HepG2 (cell line): ENCODE measurements around the gene PNMA3. TPM values are rescaled to one million over a fixed set of nuclear protein-coding genes. Genes with fewer than 3 reads are reported as not detected.

Experiments
- ATM ChIP-seq: fragments of 450-650 bp; IDR thresholded peaks from 2 replicates; pipeline ENCODE4 v1.7.1; 2017; ENCODE audit warnings: mild to moderate bottlenecking, borderline replicate concordance
- ELF1 ChIP-seq: sonication (generic); formaldehyde crosslinking; IDR thresholded peaks from 2 replicates; pipeline ENCODE4 v1.4.0; 2020; ENCODE audit warnings: missing genetic modification reagents
- MAFK ChIP-seq, 2 experiments: IDR thresholded peaks in 1 of 2; conservative IDR thresholded peaks in 1 of 2; 2 replicates each; pipeline ENCODE4 v1.6.1; 2011; ENCODE audit warnings: improper control_type of control experiment in 2 of 2, low read length in 2 of 2
- NR2F2 ChIP-seq: IDR thresholded peaks from 2 replicates; pipeline ENCODE4 v1.6.1; 2012; ENCODE audit warnings: low read depth, inconsistent platforms, borderline replicate concordance
- PAWR ChIP-seq: sonication (generic); formaldehyde crosslinking; IDR thresholded peaks from 2 replicates; pipeline ENCODE4 v1.4.0; 2020; ENCODE audit warnings: missing genetic modification reagents, mild to moderate bottlenecking, borderline replicate concordance
- PCBP1 ChIP-seq: fragments of 200-400 bp; formaldehyde crosslinking; IDR thresholded peaks from 2 replicates; pipeline ENCODE4 v1.6.1; 2017; ENCODE audit warnings: mild to moderate bottlenecking, low read depth, low read length, borderline replicate concordance
- RAD21 ChIP-seq: fragments of 450-650 bp; formaldehyde crosslinking; IDR thresholded peaks from 2 replicates; pipeline ENCODE4 v1.5.0; 2020; ENCODE audit warnings: mild to moderate bottlenecking
- REL ChIP-seq: sonication (generic); formaldehyde crosslinking; conservative IDR thresholded peaks from 2 replicates; pipeline ENCODE4 v1.8.0; 2022; ENCODE audit warnings: mild to moderate bottlenecking, missing genetic modification reagents, moderate library complexity
- TOPORS ChIP-seq: sonication (generic); formaldehyde crosslinking; IDR thresholded peaks from 2 replicates; pipeline ENCODE4 v1.8.0; 2023; ENCODE audit warnings: mild to moderate bottlenecking, missing genetic modification reagents
- ZBTB4 ChIP-seq: sonication (generic); formaldehyde crosslinking; IDR thresholded peaks from 2 replicates; pipeline ENCODE4 v1.4.0; 2020; ENCODE audit warnings: missing genetic modification reagents, mild to moderate bottlenecking, borderline replicate concordance
- ZNF367 ChIP-seq: sonication (generic); formaldehyde crosslinking; IDR thresholded peaks from 2 replicates; pipeline ENCODE4 v1.4.0; 2020; ENCODE audit warnings: missing genetic modification reagents, borderline replicate concordance
- ZNF431 ChIP-seq: sonication (generic); formaldehyde crosslinking; IDR thresholded peaks from 2 replicates; pipeline ENCODE4 v1.9.0; 2022; ENCODE audit warnings: missing genetic modification reagents, low read depth, mild to moderate bottlenecking, borderline replicate concordance
- ZNF484 ChIP-seq: sonication (generic); formaldehyde crosslinking; IDR thresholded peaks from 2 replicates; pipeline ENCODE4 v1.5.1; 2020; ENCODE audit warnings: mild to moderate bottlenecking, low read depth, missing genetic modification reagents, borderline replicate concordance
- ZNF510 ChIP-seq: sonication (generic); formaldehyde crosslinking; IDR thresholded peaks from 2 replicates; pipeline ENCODE4 v1.4.0; 2020; ENCODE audit warnings: low read depth, mild to moderate bottlenecking, missing genetic modification reagents
- polyA plus RNA-seq, 8 experiments: library from polyadenylated mRNA; depleted of rRNA in 3 of 8; stranded (reverse) in 7 of 8; unstranded in 1 of 8; fragments of >200 nt; fragmentation: Illumina TruSeq in 4 of 8; extraction: Trizol in 4 of 8; gene quantifications; 2 replicates each; pipeline versions ENCODE4 v1.2.1 to v1.2.3, GENCODE V29; 2011 to 2016; ENCODE audit warnings: low read depth in 4 of 8, missing spikeins in 1 of 8, mixed read lengths in 1 of 8; ENCODE audit not compliant: insufficient read depth in 1 of 8
- total RNA-seq, 5 experiments: library from RNA; depleted of rRNA; stranded (reverse); fragments of >200 nt; fragmentation: Illumina TruSeq; extraction: Trizol; gene quantifications; 2 replicates each; pipeline ENCODE4 v1.2.3, GENCODE V29; 2016; ENCODE audit warnings: low read depth in 1 of 5
- TF ChIP-seq, protein P1 (sequence below): IDR thresholded peaks from 2 replicates; pipeline ENCODE4 v1.6.1; 2016; ENCODE audit warnings: mild to moderate bottlenecking
- TF ChIP-seq, protein P2 (sequence below): sonication (generic); formaldehyde crosslinking; IDR thresholded peaks from 2 replicates; pipeline ENCODE4 v1.9.0; 2022; ENCODE audit warnings: missing genetic modification reagents, mild to moderate bottlenecking, borderline replicate concordance
- TF ChIP-seq, protein P3 (sequence below): sonication (generic); formaldehyde crosslinking; IDR thresholded peaks from 2 replicates; pipeline ENCODE4 v1.4.0; 2020; ENCODE audit warnings: missing genetic modification reagents, borderline replicate concordance

PNMA3 gene
- total and polyA plus RNA-seq, 2 of the 13 experiments (the other 11 are each of a cell fraction or from before 2014, with no cell fraction given): not detected

- TF ChIP-seq ZBTB4 (CRISPR knock-in tag): peak; percentile 23; the same call in 1 of the 2 replicates
- TF ChIP-seq TOPORS: no peak
- TF ChIP-seq ZNF484 (CRISPR knock-in tag): no peak
- TF ChIP-seq, protein P1, sequence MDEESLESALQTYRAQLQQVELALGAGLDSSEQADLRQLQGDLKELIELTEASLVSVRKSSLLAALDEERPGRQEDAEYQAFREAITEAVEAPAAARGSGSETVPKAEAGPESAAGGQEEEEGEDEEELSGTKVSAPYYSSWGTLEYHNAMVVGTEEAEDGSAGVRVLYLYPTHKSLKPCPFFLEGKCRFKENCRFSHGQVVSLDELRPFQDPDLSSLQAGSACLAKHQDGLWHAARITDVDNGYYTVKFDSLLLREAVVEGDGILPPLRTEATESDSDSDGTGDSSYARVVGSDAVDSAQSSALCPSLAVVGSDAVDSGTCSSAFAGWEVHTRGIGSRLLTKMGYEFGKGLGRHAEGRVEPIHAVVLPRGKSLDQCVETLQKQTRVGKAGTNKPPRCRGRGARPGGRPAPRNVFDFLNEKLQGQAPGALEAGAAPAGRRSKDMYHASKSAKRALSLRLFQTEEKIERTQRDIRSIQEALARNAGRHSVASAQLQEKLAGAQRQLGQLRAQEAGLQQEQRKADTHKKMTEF (CRISPR knock-in tag): peak; percentile 49; the same call in 1 of the 2 replicates
- TF ChIP-seq REL: no peak
- TF ChIP-seq ZNF510 (CRISPR knock-in tag): no peak
- peak; percentile 97 for TF ChIP-seq RAD21 (CRISPR knock-in tag)
- TF ChIP-seq ZNF367 (CRISPR knock-in tag): no peak
- no peak for TF ChIP-seq NR2F2
- no peak for TF ChIP-seq MAFK (conservative IDR thresholded peaks at IDR 0.05 in 1 of 2, IDR thresholded peaks at IDR 0.05 in 1 of 2; ENCODE audit: low read length in 2 of 2)
- TF ChIP-seq ZNF431 (CRISPR knock-in tag): no peak
- peak; percentile 63 for TF ChIP-seq ELF1 (CRISPR knock-in tag)
- no peak for TF ChIP-seq ATM
- TF ChIP-seq, protein P2, sequence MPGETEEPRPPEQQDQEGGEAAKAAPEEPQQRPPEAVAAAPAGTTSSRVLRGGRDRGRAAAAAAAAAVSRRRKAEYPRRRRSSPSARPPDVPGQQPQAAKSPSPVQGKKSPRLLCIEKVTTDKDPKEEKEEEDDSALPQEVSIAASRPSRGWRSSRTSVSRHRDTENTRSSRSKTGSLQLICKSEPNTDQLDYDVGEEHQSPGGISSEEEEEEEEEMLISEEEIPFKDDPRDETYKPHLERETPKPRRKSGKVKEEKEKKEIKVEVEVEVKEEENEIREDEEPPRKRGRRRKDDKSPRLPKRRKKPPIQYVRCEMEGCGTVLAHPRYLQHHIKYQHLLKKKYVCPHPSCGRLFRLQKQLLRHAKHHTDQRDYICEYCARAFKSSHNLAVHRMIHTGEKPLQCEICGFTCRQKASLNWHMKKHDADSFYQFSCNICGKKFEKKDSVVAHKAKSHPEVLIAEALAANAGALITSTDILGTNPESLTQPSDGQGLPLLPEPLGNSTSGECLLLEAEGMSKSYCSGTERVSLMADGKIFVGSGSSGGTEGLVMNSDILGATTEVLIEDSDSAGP (CRISPR knock-in tag): peak; percentile 58; the same call in 1 of the 2 replicates
- TF ChIP-seq PAWR (CRISPR knock-in tag): no peak
- TF ChIP-seq, protein P3, sequence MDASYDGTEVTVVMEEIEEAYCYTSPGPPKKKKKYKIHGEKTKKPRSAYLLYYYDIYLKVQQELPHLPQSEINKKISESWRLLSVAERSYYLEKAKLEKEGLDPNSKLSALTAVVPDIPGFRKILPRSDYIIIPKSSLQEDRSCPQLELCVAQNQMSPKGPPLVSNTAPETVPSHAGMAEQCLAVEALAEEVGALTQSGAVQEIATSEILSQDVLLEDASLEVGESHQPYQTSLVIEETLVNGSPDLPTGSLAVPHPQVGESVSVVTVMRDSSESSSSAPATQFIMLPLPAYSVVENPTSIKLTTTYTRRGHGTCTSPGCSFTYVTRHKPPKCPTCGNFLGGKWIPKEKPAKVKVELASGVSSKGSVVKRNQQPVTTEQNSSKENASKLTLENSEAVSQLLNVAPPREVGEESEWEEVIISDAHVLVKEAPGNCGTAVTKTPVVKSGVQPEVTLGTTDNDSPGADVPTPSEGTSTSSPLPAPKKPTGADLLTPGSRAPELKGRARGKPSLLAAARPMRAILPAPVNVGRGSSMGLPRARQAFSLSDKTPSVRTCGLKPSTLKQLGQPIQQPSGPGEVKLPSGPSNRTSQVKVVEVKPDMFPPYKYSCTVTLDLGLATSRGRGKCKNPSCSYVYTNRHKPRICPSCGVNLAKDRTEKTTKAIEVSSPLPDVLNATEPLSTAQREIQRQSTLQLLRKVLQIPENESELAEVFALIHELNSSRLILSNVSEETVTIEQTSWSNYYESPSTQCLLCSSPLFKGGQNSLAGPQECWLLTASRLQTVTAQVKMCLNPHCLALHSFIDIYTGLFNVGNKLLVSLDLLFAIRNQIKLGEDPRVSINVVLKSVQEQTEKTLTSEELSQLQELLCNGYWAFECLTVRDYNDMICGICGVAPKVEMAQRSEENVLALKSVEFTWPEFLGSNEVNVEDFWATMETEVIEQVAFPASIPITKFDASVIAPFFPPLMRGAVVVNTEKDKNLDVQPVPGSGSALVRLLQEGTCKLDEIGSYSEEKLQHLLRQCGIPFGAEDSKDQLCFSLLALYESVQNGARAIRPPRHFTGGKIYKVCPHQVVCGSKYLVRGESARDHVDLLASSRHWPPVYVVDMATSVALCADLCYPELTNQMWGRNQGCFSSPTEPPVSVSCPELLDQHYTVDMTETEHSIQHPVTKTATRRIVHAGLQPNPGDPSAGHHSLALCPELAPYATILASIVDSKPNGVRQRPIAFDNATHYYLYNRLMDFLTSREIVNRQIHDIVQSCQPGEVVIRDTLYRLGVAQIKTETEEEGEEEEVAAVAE (CRISPR knock-in tag): no peak
- no peak for TF ChIP-seq PCBP1
Observed at GRCh38 chrX:153032397-153033118, 23.7 kb upstream of the PNMA3 start (continued).
